Measurements from ENCODE around the gene ASB15. TPM values are rescaled to one million over a fixed set of nuclear protein-coding genes. Genes with fewer than 3 reads are reported as not detected.

ASB15 gene
- total and polyA plus RNA-seq, 2 of the 4 experiments (the other 2 are of a cell fraction): not detected

DNA sequence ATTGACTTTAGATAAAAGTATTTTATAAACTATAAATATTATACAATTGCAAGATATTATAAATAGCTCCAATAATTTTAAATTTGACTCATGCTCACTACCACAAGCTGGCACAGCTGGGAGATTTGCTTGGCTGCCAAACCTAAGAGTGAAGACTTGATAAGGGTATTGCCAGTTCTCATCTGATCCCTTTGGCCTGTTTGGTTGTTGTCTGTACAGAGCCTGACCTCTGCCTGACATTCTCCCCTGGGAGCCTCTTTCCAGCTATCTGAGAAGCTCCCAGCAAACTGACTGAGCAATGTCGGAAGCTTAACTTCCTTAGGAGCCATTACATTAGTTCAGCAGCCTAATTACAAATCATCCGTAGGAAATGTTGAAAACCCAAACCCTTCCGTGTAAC is 43.9 kb downstream of the ASB15 start:
- Histone ChIP-seq H3K79me1 (ENCODE audit: low read depth in 1 of 2, low read length in 2 of 2) (no peaks in the 10 kb centered on the region), H3K56ac (ENCODE audit: extremely low read depth, insufficient read depth, low read length) (no peak overlapping the region), H3K4me2 (ENCODE audit: low read depth, low read length) (no peak overlapping the region), H2AFZ (replicated peaks; ENCODE audit: low read length, poor library complexity) (no peak overlapping the region), H3K27ac (ENCODE audit: insufficient read depth, low read length) (no peak overlapping the region), H3K4me1 (ENCODE audit: control insufficient read depth, insufficient read depth, low read length) (peaks cover 3% of the 10 kb centered on the region; the same call in 1 of the 2 replicates), H4K5ac (ENCODE audit: low read depth, low read length) (no peak overlapping the region), H4K20me1 (ENCODE audit: insufficient read depth, low read length) (no peaks in the 10 kb centered on the region), H2AK9ac (replicated peaks; ENCODE audit: low read depth, low read length, poor library complexity) (no peak overlapping the region), H3K23ac (ENCODE audit: low read depth, low read length) (no peak overlapping the region), H2BK20ac (ENCODE audit: low read depth, low read length) (no peak overlapping the region), H3K9me1 (ENCODE audit: insufficient read depth, low read length) (no peaks in the 10 kb centered on the region), H3K9ac (ENCODE audit: low read depth, low read length) (no peak overlapping the region), H2BK15ac (ENCODE audit: low read depth, low read length) (no peak overlapping the region), H2BK5ac (ENCODE audit: low read depth, low read length, poor library complexity, severe bottlenecking) (no peak overlapping the region), H3K4me3 (ENCODE audit: insufficient read depth, low read depth, low read length) (no peak overlapping the region), H4K91ac (ENCODE audit: insufficient read depth, low read depth, low read length) (no peak overlapping the region), H3K36me3 (ENCODE audit: control insufficient read depth, insufficient read depth, low read length) (no peaks in the 10 kb centered on the region), H2BK120ac (ENCODE audit: low read depth, low read length) (no peak overlapping the region), H3K27me3 (ENCODE audit: control insufficient read depth, insufficient read depth, low read length) (peaks cover 7% of the 10 kb centered on the region), H4K8ac (ENCODE audit: low read depth in 2 of 2, low read length in 2 of 2) (no peak overlapping the region), H3K9me3 (ENCODE audit: control insufficient read depth, insufficient read depth, low read length) (no peaks in the 10 kb centered on the region), H3K18ac (ENCODE audit: low read depth, low read length) (no peak overlapping the region), H3K4ac (ENCODE audit: low read depth, low read length) (no peak overlapping the region), H2AK5ac (ENCODE audit: low read depth, low read length) (no peak overlapping the region), H3K14ac (replicated peaks; ENCODE audit: low read depth, low read length) (no peak overlapping the region)
- no CpG with 5 or more reads among the region's 3 CpGs for WGBS, 2 experiments (ENCODE audit: extremely low coverage in 2 of 2, insufficient read length in 1 of 2)
- TF ChIP-seq FOS (IDR thresholded peaks at IDR 0.05; ENCODE audit: low read depth, low read length) (no peak), POLR2A (IDR thresholded peaks at IDR 0.05; ENCODE audit: low read depth, low read length) (no peak), RCOR1 (IDR thresholded peaks at IDR 0.05; ENCODE audit: insufficient replicate concordance, low read length) (no peak), MAZ (IDR thresholded peaks at IDR 0.05; ENCODE audit: borderline replicate concordance, low read depth, low read length) (no peak), RFX5 (IDR thresholded peaks at IDR 0.05; ENCODE audit: low read depth, low read length) (no peak), SMC3 (IDR thresholded peaks at IDR 0.05; ENCODE audit: low read depth, low read length) (no peak), RAD21 (IDR thresholded peaks at IDR 0.05; ENCODE audit: low read length) (no peak), MXI1 (IDR thresholded peaks at IDR 0.05; ENCODE audit: borderline replicate concordance, low read depth, low read length) (no peak), USF2 (IDR thresholded peaks at IDR 0.05; ENCODE audit: low read depth, low read length) (no peak), MAFK (IDR thresholded peaks at IDR 0.05; ENCODE audit: low read depth, low read length) (no peak), BHLHE40 (IDR thresholded peaks at IDR 0.05; ENCODE audit: low read depth, low read length) (no peak), CHD1 (IDR thresholded peaks at IDR 0.05; ENCODE audit: low read depth, low read length) (no peak), NFE2L2 (IDR thresholded peaks at IDR 0.05; ENCODE audit: low read depth, low read length) (no peak), CEBPB (IDR thresholded peaks at IDR 0.05; ENCODE audit: low read depth, low read length) (no peak)
- TF ChIP-seq, protein P1, sequence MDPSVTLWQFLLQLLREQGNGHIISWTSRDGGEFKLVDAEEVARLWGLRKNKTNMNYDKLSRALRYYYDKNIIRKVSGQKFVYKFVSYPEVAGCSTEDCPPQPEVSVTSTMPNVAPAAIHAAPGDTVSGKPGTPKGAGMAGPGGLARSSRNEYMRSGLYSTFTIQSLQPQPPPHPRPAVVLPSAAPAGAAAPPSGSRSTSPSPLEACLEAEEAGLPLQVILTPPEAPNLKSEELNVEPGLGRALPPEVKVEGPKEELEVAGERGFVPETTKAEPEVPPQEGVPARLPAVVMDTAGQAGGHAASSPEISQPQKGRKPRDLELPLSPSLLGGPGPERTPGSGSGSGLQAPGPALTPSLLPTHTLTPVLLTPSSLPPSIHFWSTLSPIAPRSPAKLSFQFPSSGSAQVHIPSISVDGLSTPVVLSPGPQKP (IDR thresholded peaks at IDR 0.05; ENCODE audit: borderline replicate concordance, low read depth, low read length): no peak
- TF ChIP-seq, protein P2, sequence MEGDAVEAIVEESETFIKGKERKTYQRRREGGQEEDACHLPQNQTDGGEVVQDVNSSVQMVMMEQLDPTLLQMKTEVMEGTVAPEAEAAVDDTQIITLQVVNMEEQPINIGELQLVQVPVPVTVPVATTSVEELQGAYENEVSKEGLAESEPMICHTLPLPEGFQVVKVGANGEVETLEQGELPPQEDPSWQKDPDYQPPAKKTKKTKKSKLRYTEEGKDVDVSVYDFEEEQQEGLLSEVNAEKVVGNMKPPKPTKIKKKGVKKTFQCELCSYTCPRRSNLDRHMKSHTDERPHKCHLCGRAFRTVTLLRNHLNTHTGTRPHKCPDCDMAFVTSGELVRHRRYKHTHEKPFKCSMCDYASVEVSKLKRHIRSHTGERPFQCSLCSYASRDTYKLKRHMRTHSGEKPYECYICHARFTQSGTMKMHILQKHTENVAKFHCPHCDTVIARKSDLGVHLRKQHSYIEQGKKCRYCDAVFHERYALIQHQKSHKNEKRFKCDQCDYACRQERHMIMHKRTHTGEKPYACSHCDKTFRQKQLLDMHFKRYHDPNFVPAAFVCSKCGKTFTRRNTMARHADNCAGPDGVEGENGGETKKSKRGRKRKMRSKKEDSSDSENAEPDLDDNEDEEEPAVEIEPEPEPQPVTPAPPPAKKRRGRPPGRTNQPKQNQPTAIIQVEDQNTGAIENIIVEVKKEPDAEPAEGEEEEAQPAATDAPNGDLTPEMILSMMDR (conservative IDR thresholded peaks at IDR 0.05; ENCODE audit: low read depth, low read length): no peak
- intact Hi-C loops (cut with micrococcal nuclease): no loop called here
- BruUV-seq (replicated peaks): no TSS peak
- ChIA-PET CTCF (interaction anchor here (0.8 kb wide), 1 partner anchor 227 kb away, joined by 3 read pairs; no protein-coding TSS in a partner anchor), POLR2A (ENCODE audit: unreplicated experiment) (no interaction called here)
- ATAC-seq (ENCODE audit: low read depth) (no peak), DNase-seq (no peak)
- dilution Hi-C loops (cut with HindIII; ENCODE audit: low sequenced_read_pairs, unreplicated experiment): no loop called here
- in situ Hi-C loops (cut with MboI; ENCODE audit: low sequenced_read_pairs): loop anchor here (25.0 kb wide), 1 partner anchor 217 kb away; no protein-coding TSS in a partner anchor

Measured in IMR-90 (cell line).